SK-N-MC (cell line): ENCODE data around the gene REG3A.

Source experiments
- EZH2 ChIP-seq: fragments of 200-600 bp; sonication (generic); IDR thresholded peaks from one replicate; pipeline ENCODE4 v1.6.1; 2017; ENCODE audit warnings: antibody characterized with exemption
- POLR2AphosphoS5 ChIP-seq: IDR thresholded peaks from 2 replicates; pipeline ENCODE4 v1.6.1; 2012; ENCODE audit warnings: mild to moderate bottlenecking, low read depth, low read length, borderline replicate concordance

- TF ChIP-seq POLR2AphosphoS5 (no peak), EZH2 (no peak)
Observed at GRCh38 chr2:79191816-79192215, 32.3 kb upstream of the REG3A start.
